CD4-positive, alpha-beta T cell treated with Interleukin-6 at 100 ng/mL for 8 hours (primary cell): ENCODE data around the gene TEAD1.
"Not testable (repeated sequence)": the region's sequence is repeated elsewhere in the genome, so short reads cannot be mapped to it uniquely, and the experiment has no call there.

ENCODE experiments used
- DNase-seq: peaks from one replicate; pipeline ENCODE4 v3.0.0-alpha.2; 2020; ENCODE audit warnings: mixed read lengths, low spot score

TEAD1 gene

DNA sequence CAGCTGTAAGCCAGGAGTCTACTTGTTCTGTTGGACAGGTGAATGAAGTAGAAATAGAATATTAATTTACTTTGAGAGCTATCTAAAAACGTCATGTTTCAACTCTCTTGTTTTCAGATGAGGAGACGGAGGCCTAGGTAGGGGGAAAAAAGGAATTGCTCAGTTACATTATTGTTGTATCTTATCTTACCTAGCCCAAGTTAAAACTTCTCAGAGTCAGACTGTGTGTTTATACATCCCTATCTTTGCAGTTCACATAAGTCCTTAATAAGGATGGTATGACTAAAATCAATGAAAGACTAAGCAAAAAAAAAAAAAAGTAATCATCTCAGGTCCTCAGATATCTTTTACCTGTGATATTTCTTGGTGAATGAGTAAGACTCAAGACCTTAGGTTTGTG is 62.8 kb downstream of the TEAD1 start:
- DNase-seq: no peak

DNA sequence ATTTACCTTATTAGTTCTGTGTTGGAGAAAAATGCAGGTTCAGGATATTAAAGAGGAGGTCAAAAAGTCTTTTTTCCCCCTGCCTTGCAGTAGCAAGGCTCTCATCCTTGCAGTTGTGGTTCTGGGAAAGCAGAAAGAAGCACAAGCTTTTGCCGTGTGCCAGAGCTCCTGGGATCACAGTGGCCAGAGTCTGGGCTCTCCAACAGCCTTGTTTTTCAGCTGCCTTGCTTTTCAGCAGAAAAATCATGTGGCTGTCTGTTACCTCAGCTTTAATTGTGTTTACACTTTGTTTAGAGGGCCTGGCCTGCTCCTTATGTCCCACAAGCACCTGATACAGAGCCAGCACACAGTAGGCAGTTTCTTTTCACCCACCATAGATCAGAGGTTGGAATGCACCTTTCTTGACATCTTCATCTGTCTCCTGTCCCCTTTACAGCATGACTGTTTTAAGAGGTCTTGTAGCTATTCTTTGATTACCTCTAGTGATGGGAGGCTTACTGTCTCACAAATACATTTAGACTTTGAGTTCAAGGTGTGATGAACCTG is 67.5 kb downstream of the TEAD1 start:
- no peak for DNase-seq

DNA sequence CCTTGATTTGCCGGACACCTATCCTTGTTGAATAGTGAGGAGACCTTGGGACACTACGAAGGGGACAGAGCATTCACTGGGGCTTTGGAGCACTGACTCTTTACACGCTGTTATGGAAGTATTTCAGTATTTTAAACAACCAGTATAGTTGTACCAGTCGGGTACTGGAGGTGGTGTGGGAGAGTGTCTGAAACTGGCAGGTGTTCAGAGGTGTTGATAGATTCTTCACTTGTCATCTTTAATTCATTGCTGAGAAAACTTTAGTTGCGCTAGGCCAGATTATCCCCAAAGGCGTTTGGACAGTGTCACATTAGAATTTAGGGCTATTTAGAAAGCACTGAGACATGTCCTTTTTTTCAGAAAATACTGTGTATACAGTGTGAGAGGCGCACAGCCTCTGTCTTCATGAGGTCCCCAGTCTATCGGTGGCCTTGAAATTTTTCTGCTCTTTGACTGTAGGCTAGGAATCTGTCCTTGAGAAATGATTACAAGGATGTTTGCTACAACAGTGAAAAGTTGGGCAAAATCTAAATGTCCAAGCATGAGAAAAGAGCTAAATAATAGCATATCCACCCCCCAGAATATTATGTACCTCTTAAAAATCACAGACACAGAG is 69.7 kb downstream of the TEAD1 start:
- DNase-seq: no peak

DNA sequence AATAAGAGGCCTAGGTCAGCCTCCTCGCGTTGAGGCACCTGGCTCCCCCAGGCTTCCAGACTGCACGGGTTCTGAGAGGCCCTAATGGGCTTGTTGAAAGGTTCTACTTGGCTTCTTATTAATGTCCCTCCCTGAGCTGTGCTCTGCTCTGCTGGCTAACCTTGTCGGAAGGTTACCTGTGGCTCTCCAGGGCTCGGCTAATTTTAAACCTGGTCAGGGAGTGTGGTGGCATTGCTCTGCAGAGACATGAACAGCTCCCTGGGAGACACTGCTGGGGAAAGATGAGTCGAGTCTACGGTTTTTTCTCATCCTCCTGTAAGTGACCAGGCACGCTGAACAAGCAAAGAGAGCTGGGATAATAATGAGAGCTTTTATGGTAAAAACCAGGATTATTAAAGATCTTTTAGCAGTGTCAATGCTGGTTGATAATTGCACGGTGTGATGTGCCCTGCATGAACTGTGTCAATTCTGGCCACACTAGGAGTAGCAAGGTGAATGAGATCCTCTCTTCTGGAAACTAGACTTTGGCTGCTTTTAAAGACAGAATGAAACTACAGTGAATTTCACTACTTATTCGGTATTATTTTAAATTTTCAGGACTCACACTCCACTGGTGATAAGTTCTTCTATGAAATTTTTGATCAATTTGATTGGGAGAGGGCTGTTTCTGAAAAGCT is 70.7 kb downstream of the TEAD1 start:
- no peak for DNase-seq

DNA sequence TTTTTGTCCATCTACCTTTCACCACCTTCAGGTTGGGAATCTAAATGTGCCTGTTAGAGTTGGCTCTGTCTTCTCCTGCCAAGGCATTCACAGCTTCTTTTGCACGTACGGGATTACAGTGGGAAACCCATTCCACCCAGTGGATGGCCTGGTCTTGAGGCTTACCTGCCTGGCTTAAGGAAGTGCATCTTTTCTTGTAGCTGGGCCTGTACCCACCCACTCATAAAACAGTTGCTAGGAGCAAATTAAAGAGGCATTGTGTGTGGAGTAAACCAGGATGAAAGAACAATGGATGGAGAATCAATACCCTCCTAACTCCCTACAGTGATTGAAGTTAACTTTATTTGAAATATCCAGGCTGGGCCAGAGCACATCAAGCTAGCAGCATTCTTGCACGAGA is 71.6 kb downstream of the TEAD1 start:
- DNase-seq: no peak

DNA sequence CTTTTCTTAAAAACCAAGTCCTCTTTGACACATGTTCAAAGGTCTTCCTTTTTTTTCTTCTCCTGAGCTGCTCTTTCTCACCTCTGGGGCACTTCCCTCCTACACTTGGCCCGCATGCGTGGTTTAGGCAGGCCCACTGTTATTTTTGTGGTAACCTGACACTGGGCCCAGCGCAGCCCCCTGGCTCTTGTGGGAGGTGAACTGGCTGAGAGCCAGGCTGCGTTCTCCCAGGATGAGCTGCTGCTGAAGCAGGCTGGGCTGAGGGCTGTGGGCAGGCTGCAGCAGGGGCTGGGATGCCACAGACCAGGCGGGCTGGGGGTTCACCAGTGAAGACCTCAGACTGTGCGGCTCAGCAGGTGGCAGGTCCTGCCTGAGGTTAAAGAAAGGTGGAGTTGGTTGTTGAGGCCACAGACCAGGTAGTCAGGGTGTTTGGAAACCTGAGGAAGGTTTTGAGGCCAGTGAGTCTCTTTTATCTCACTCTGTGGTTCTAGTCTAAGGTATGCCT is 72.4 kb downstream of the TEAD1 start:
- no peak for DNase-seq

DNA sequence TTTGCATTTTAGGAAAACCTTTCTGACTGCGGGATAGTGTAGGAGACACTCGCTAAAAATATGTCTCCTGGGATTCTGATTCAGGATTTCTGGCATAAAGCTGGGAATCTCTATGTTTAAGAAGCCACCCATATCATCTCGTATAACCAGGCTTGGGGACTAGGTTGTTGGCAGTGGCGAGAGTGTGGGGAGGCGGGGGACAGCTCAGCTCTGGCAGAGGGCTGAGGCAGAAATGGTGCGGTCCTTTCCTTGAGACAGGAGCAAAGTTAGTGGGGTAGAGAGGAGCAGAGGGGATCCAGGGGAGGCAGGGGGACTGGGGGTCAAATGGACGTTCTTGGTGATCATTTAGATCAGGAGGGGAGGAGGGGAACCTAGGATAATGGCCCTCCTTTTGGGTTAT is 74.3 kb downstream of the TEAD1 start:
- DNase-seq: no peak

DNA sequence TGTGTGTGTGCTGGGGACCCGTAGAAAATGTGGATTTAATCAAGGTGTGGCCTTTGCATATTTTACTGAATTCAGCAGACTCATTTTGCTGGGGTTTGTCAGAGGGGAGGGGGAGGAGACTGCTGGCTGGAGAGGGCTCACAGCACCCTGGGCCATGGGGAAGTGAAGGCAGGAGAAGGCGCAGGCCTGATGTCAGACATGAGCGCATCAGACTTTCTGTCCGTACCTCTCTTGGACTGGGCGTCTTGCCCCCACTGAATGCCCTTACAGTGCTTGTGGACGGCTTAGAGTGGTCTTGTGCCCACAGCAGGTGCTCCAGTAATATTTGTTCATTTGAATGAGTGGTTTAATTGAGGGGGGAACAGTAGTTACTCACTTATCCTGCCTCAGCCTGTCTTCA is 75.2 kb downstream of the TEAD1 start:
- DNase-seq: no peak

DNA sequence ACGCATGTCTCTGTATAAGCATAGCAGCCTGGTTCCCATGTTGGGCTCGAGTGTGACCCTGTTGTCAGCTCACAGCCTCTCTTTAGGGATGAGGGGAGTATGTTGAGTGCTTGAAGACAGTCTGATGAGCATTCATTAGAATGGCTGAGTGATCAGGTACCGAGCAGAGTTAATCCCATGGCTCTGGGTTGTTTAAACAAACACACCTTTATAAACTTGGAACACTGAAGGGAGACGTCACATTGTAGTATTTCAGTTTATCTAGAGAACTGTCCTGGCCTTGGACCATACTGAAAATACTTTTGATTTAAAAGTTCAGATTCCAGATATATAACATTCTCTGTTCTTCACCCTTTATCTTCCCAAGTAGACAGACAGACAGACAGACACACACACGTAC is 76.0 kb downstream of the TEAD1 start:
- no peak for DNase-seq

DNA sequence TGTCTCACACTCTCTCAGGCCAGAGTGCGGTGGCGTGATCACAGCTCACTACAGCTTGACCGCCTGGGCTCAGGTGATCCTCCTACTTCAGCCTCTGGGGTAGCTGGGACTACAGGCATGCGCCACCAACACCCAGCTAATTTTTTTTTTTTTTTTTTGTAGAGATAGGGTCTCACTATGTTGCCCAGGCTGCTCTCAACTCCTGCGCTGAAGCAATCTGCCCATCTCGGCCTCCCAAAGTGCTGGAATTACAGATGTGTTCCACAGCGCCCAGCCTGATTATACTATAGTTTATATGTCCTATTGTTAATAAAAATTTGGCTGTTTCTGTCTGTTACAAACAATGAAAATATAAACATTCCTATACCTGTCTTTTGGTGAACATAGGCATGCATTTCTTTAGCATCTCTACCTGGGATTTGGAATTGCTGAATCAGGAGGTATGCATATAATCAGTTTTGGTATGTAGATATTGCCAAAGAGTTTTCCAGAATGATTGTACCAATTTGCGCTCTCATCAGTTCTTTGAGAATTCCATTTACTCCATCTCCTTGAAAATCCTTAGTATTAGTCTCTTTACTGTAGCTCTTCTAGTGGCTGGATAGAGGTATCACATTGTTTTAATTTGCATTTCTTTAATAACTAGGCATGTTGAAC is 78.8 kb downstream of the TEAD1 start:
- DNase-seq: no peak

DNA sequence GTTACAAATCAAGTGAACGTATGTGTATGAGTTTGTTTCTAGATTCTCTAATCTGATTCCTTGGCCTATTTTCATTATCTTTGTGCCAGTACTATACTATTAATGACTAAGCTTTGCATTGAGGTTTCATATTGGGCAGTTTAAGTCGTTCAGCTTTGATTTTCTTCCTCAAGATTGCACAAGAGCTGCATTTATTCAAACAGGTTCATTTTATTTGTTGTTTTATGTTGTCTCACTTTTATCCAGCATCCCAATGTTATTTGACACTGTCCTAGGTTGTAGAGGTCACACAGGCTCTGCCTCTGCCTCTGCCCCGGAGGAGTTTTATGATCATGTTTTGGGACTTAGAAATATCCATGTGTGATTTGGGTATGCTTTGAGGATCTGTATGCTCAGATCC is 79.8 kb downstream of the TEAD1 start:
- no peak for DNase-seq

DNA sequence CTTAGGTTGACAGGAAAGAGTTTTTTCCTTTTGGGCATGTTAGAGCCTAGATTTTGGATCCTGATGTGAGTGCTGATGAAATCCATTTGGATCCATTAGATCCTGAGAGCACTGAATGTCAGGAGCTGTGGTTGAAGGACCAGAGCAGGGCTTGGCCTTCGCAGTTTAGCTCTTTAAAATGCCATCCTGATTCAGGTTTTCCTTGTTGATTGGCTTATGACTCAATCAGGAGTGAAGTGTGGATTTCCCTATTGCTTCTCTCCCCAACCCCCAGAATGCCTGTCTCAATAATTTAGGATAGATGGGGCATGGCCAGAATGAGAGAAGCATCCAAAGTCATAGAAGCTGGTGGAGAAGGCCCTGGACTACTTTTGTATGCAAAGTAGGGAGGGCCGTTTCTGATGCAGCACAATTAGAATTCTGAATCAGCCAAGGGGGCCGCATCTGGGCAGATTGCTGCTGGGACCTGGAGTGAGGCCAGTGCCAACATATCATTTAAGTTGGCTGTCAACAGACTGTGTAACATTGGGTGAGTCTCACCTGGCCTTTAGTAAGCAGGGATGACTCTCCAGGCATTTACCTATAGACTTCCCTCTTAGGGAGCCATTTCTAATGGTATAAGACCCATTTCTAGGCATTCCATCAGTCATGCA is 80.5 kb downstream of the TEAD1 start:
- no peak for DNase-seq

DNA sequence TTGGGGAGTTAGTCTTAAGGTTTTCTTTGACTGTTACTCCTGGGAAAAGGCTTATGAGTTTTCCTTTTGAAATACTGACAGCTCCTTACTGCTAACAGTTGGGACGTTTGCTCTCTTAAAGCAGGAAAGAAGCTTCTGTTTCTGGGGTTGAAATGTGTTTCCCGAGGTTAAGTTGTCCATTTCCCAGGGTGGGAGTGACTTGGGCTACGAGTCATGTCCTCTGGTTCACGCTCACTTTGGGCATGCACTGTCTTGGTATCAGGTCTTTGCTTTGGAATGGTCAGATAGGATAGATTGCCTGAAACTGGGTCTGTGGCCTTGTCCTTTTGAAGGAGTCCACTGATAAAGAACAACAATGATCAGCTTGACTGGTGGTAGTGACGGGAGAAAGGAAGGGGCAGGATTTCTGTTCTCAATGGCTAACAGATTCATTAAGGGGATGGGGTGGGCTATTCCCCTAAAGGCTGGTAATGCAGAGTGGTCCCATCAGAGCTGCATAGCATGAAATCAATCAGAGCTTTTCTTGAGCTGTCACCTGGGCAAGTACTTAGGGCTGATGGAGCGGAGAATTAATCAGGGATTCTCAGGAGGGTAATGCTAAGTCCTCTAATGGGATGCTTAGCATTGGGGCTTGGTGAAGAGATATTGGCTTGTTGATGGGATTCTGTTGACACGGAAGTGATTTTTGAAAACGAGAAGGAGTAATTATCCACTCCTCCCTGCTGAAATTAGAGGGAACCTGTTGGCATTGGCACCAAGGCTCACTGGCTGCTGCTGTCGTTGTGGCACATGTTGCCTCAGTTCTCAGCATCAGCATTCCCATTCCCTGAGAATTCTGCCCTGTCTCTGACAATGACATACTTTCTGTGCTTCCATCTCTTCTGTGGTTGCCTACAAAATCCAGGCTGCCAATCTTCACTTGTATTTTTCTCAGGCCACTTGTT is 81.6 kb downstream of the TEAD1 start:
- no peak for DNase-seq

DNA sequence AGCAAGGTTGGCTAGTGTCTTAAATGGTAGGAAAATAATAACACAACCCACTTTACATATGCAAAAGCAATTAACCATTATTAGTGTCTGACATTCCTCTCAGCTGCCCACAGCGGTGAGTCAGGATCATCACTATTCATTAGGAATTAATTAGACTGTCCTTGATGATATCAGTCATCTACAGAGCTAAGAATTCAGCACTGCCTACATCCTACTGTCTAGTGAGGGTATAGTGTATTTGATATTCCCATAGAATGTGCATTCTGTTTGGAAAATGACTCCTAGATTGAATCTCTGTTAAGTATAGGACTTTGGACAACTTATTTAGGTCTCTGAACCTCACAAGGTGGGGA is 82.2 kb downstream of the TEAD1 start:
- no peak for DNase-seq

DNA sequence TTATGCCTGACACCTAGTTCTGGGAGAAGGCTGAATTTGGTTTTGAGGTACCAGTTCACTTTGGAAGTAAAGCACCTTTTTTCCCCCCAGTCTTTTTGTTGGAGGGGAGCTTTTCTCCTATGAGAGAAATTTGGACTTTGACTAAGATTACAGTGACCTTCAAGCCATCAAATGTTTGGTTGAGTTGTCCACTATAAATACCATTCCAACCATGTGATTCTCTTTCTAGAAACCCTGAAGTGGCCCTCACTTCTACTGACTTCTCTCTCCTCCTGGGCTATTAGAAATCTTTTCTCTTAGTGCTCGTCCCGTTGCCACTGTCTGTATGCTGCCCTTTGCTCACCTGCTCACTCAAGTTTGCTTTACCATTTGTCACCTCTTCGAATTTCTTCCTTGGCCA is 82.6 kb downstream of the TEAD1 start:
- DNase-seq: no peak

DNA sequence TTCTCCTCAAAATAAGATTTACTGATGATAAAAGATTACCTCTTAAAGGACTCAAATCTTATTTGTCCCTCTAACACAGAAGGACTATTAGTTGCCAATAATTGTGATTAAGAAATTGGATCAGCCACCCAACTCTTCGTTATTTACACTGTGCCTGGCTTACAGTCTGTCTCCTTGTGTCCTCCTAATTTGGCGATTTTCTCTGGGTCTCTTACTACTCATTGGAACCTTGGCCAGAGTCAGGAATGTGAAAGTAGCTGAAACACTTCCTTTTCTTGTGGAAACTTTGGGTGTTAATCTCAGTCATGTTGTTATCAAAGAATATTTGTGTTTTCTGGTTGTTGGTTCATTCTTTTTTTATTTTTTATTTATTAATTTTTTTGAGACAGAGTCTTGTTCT is 83.2 kb downstream of the TEAD1 start:
- no peak for DNase-seq

DNA sequence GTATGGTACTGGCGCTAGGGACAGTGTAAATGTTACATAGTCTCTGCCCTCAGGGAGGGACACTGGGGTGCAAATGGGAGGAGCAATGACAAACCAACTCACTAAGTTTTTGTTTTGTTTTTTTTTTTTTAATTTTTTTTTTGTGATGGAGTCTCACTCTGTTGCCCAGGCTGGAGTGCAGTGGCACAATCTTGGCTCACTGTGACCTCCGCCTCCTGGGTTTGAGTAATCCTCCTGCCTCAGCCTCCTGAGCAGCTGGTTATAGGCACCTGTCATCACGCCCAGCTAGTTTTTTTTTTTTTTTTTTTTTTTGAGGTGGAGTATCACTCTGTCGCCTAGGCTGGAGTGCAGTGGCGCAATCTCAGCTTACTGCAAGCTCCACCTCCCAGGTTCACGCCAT is 83.9 kb downstream of the TEAD1 start:
- DNase-seq: not testable (repeated sequence)

DNA sequence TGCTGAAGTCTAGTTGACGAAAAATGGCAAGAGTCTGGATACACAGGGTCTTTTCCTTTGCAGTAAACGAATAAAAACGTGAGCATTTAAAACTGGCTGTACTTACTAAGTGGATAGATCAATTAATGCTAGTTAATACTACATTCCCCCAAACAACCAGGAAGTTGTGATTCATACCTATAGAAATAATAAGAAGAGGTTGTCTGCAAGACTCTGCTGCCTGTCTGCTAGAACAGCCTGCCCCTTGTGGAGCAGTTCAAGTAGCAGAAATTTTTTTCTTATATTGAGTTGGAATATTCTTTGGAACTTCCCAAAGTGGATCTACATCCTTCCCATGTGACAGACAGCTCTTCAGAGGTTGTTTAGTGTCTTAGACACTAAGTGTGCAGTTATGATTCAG is 86.8 kb downstream of the TEAD1 start:
- DNase-seq: no peak

DNA sequence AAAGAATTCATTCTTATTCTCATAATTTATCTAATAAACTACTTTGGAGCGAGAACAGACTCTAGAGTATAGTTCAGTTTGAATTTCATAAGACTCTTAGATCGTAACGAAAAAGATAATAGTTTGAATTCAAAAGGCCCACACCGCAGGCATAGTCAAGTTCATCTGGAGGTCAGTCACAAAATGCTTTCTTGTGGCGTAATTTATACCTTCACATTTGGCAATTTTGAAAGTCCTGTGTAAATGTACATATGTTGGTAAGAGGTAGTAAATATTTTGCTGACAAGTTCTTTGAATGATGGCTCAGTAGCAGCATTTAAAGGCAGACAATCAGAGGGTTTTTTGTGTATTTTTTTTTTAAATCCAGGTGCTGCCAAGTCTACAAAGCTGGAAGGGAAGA is 88.1 kb downstream of the TEAD1 start:
- no peak for DNase-seq

DNA sequence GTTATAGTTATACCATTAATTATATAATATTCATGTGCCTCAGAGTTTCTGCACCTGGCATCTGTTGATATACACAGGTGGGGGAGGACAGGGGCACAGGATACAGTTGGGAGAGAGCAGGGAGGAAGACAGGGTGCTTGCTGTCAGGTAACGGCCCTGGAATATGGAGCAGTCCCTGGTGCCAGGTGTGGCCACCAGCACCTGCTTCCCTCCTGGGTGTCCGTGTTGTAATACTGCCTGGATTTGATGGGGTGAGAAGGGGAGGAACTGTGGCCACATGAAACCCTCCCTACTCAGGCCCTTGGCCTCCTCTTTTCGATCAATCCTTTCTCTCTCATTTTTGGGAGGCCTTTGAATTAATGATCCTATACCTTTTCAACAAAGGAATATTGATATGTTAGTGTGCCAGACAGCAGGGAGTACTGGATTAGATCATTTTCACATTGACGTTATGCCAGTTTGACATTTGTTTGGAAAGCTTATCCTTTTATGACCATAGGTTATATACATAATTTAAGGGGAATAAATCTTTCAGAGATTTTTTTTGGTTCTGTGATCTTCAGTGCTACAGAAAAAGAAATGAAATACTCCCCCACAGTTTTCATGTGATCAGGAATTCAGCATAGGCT is 88.6 kb downstream of the TEAD1 start:
- DNase-seq: no peak
